Neural cell (in vitro differentiated cells): ENCODE measurements around the gene TRPM2. TPM values are rescaled to one million over a fixed set of nuclear protein-coding genes. Genes with fewer than 3 reads are reported as not detected.

Experiments
- H2AFZ ChIP-seq: fragments of 200-600, 300-800 bp; sonication (generic), shearing (Covaris generic); 2 replicates; pipeline ENCODE4 v1.6.0; 2014; ENCODE audit warnings: low read depth, mild to moderate bottlenecking, antibody characterized with exemption, low read length, moderate library complexity
- H3F3A ChIP-seq: fragments of 200-600 bp; shearing (Covaris generic); 2 replicates; pipeline ENCODE4 v1.6.1; 2016; ENCODE audit warnings: mild to moderate bottlenecking, moderate library complexity, mixed read lengths, antibody characterized with exemption, low read length; ENCODE audit not compliant: insufficient read depth, poor library complexity, severe bottlenecking
- H3K27ac ChIP-seq: fragments of 200-600, 300-800 bp; sonication (generic), shearing (Covaris generic); 2 replicates; pipeline ENCODE4 v1.5.1; 2014; ENCODE audit warnings: mild to moderate bottlenecking, low read length, moderate library complexity
- H3K27me3 ChIP-seq: fragments of 300-800, 200-600 bp; sonication (generic), shearing (Covaris generic); 2 replicates; pipeline ENCODE4 v1.6.0; 2014; ENCODE audit warnings: mild to moderate bottlenecking, low read depth, low read length, moderate library complexity; ENCODE audit not compliant: insufficient read depth
- H3K36me3 ChIP-seq: fragments of 300-800, 200-600 bp; sonication (generic), shearing (Covaris generic); 2 replicates; pipeline ENCODE4 v1.5.1; 2014; ENCODE audit warnings: mild to moderate bottlenecking, antibody characterized with exemption, low read length, moderate library complexity; ENCODE audit not compliant: insufficient read depth
- H3K4me2 ChIP-seq: fragments of 300-800, 200-600 bp; sonication (generic), shearing (Covaris generic); 2 replicates; pipeline ENCODE4 v1.6.0; 2014; ENCODE audit warnings: mild to moderate bottlenecking, low read length
- H3K4me3 ChIP-seq: fragments of 300-800, 200-600 bp; sonication (generic), shearing (Covaris generic); 2 replicates; pipeline ENCODE4 v1.5.1; 2014; ENCODE audit warnings: mild to moderate bottlenecking, low read length, moderate library complexity
- H3K79me2 ChIP-seq: fragments of 200-600 bp; shearing (Covaris generic); replicated peaks from 2 replicates; pipeline ENCODE4 v1.6.0; 2014; ENCODE audit warnings: mild to moderate bottlenecking, low read length, moderate library complexity; ENCODE audit not compliant: insufficient read depth
- H3K9ac ChIP-seq: fragments of 300-800, 200-600 bp; sonication (generic), shearing (Covaris generic); 2 replicates; pipeline ENCODE4 v1.6.1; 2016; ENCODE audit warnings: mild to moderate bottlenecking, low read length, mixed read lengths
- H3K9me2 ChIP-seq: fragments of 200-600 bp; shearing (Covaris generic); 2 replicates; pipeline ENCODE4 v1.6.1; 2016; ENCODE audit warnings: mild to moderate bottlenecking, low read length, mixed read lengths; ENCODE audit not compliant: insufficient read depth
- H3K9me3 ChIP-seq: fragments of 200-600, 300-800 bp; sonication (generic), shearing (Covaris generic); 2 replicates; pipeline ENCODE4 v1.6.1; 2016; ENCODE audit warnings: mild to moderate bottlenecking, mixed run types, low read length, moderate library complexity, mixed read lengths
- H4K20me1 ChIP-seq: fragments of 200-600 bp; shearing (Covaris generic); 2 replicates; pipeline ENCODE4 v1.6.1; 2016; ENCODE audit warnings: mild to moderate bottlenecking, mixed run types; ENCODE audit not compliant: insufficient read depth
- CTCF ChIP-seq: fragments of 450-650 bp; IDR thresholded peaks from 2 replicates; pipeline ENCODE4 v1.5.1; 2014; ENCODE audit warnings: antibody characterized with exemption, mild to moderate bottlenecking, moderate library complexity; ENCODE audit not compliant: poor library complexity, severe bottlenecking
- EP300 ChIP-seq: fragments of 450-650 bp; conservative IDR thresholded peaks from 2 replicates; pipeline ENCODE4 v1.6.1; 2014; ENCODE audit warnings: antibody characterized with exemption, mild to moderate bottlenecking, moderate library complexity; ENCODE audit not compliant: poor library complexity, severe bottlenecking
- EZH2 ChIP-seq: fragments of 200-600, 300-800 bp; shearing (Covaris generic), sonication (generic); IDR thresholded peaks from 2 replicates; pipeline ENCODE4 v1.6.1; 2014; ENCODE audit warnings: antibody characterized with exemption, low read length, borderline replicate concordance, mild to moderate bottlenecking; ENCODE audit not compliant: insufficient read depth, poor library complexity, severe bottlenecking
- MXI1 ChIP-seq: fragments of 450-650 bp; conservative IDR thresholded peaks from 2 replicates; pipeline ENCODE4 v1.6.1; 2014; ENCODE audit warnings: antibody characterized with exemption, mild to moderate bottlenecking; ENCODE audit not compliant: poor library complexity, severe bottlenecking
- POLR2AphosphoS5 ChIP-seq: IDR thresholded peaks from 2 replicates; pipeline ENCODE4 v1.6.1; 2012
- RAD21 ChIP-seq: fragments of 450-650 bp; conservative IDR thresholded peaks from 2 replicates; pipeline ENCODE4 v1.6.1; 2014; ENCODE audit warnings: antibody characterized with exemption, mild to moderate bottlenecking, moderate library complexity
- REST ChIP-seq: IDR thresholded peaks from 2 replicates; pipeline ENCODE4 v1.6.1; 2012; ENCODE audit warnings: borderline replicate concordance
- SMC3 ChIP-seq: fragments of 450-650 bp; conservative IDR thresholded peaks from 2 replicates; pipeline ENCODE4 v1.6.1; 2014; ENCODE audit warnings: antibody characterized with exemption, mild to moderate bottlenecking, moderate library complexity; ENCODE audit not compliant: poor library complexity
- TAF1 ChIP-seq: IDR thresholded peaks from 2 replicates; pipeline ENCODE4 v1.6.1; 2012; ENCODE audit warnings: low read depth
- polyA plus RNA-seq: library from polyadenylated mRNA; depleted of rRNA; stranded (reverse); fragments of >200 nt; gene quantifications from 2 replicates; pipeline ENCODE4 v1.2.3, GENCODE V29; 2014

TRPM2 gene
- polyA plus RNA-seq, 1 donor from 2014 or later: 0.14 TPM

- Histone ChIP-seq H3K9me2 (no peaks in the 10 kb centered on the region), H3K79me2 (no peaks in the 10 kb centered on the region), H3K4me2 (no peak overlapping the region), H3F3A (no peaks in the 10 kb centered on the region), H2AFZ (no peak overlapping the region), H3K9ac (no peak overlapping the region), H3K27me3 (no peaks in the 10 kb centered on the region), H3K4me3 (no peak overlapping the region), H3K36me3 (no peaks in the 10 kb centered on the region), H3K9me3 (no peaks in the 10 kb centered on the region), H4K20me1 (no peaks in the 10 kb centered on the region), H3K27ac (no peak overlapping the region)
- TF ChIP-seq SMC3: no peak
- TF ChIP-seq EP300: no peak
- TF ChIP-seq CTCF: no peak
- TF ChIP-seq REST: no peak
- TF ChIP-seq RAD21: no peak
- no peak for TF ChIP-seq POLR2AphosphoS5
- TF ChIP-seq TAF1: no peak
- no peak for TF ChIP-seq MXI1
- TF ChIP-seq EZH2: no peak
These were observed 39.5 kb downstream of the TRPM2 start for GRCh38 chr21:44392916-44393315.

- no peak overlapping the region for H3K4me3 ChIP-seq
- TF ChIP-seq TAF1 (no peak), POLR2AphosphoS5 (no peak), EP300 (no peak), REST (no peak), SMC3 (no peak), MXI1 (no peak), CTCF (no peak), EZH2 (no peak), RAD21 (no peak)
- no peak overlapping the region for H3K9ac ChIP-seq
- H4K20me1 ChIP-seq: no peaks in the 10 kb centered on the region
- H3K36me3 ChIP-seq: no peaks in the 10 kb centered on the region
- H3K27me3 ChIP-seq: no peaks in the 10 kb centered on the region
- H3K4me2 ChIP-seq: no peak overlapping the region
- no peaks in the 10 kb centered on the region for H3F3A ChIP-seq
- no peaks in the 10 kb centered on the region for H3K9me2 ChIP-seq
- no peaks in the 10 kb centered on the region for H3K79me2 ChIP-seq
- H2AFZ ChIP-seq: no peak overlapping the region
- no peaks in the 10 kb centered on the region for H3K9me3 ChIP-seq
- H3K27ac ChIP-seq: no peak overlapping the region
These were observed 41.3 kb downstream of the TRPM2 start for GRCh38 chr21:44394733-44395132.
